ENCODE results near the gene SZT2.
"Not testable (repeated sequence)": the region's sequence is repeated elsewhere in the genome, so short reads cannot be mapped to it uniquely, and the experiment has no call there.

The SZT2 gene

GRCh38 chr1:43501806-43502205 is 112.1 kb downstream of the SZT2 start:
- not testable (repeated sequence) for DNase-seq

DNA sequence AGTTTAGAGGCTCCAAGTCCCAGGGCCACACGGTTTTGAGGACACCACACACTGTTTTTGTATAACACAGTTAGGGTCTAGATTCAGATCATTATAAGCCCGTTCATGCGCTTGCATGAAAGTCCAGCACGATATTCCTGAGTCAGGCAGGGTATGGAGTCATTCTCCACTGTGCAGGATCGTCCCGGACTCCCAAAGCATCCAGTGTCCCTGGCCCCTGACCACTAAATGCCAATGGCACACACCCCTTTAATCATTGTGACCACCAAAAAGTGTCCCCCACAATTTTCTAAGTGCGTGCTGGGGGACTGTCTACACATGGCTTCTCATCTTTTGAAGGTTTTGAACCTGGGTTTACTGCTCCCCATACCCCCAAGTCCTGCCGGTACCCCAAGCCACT is 113.8 kb downstream of the SZT2 start:
- no peak for DNase-seq

All from CD4-positive, alpha-beta T cell treated with Interferon alpha-2 for 1 hour (primary cell).